Ishikawa (cell line): ENCODE measurements around the gene ATG12.

ENCODE experiments used
- EP300 ChIP-seq: IDR thresholded peaks from 2 replicates; pipeline ENCODE4 v1.6.1; 2012; ENCODE audit warnings: borderline replicate concordance
- NFIC ChIP-seq: IDR thresholded peaks from 2 replicates; pipeline ENCODE4 v1.6.1; 2012
- RAD21 ChIP-seq: IDR thresholded peaks from 2 replicates; pipeline ENCODE4 v1.6.1; 2012; ENCODE audit warnings: low read depth
- TAF1 ChIP-seq: IDR thresholded peaks from 2 replicates; pipeline ENCODE4 v1.6.1; 2012; ENCODE audit warnings: low read depth, mild to moderate bottlenecking
- ZBTB7A ChIP-seq: IDR thresholded peaks from 2 replicates; pipeline ENCODE4 v1.6.1; 2012; ENCODE audit warnings: low read depth
- TF ChIP-seq, protein P1 (sequence below): IDR thresholded peaks from 2 replicates; pipeline ENCODE4 v1.6.1; 2012; ENCODE audit warnings: low read depth, mild to moderate bottlenecking
- TF ChIP-seq, protein P2 (sequence below): IDR thresholded peaks from 2 replicates; pipeline ENCODE4 v1.6.1; 2012

DNA sequence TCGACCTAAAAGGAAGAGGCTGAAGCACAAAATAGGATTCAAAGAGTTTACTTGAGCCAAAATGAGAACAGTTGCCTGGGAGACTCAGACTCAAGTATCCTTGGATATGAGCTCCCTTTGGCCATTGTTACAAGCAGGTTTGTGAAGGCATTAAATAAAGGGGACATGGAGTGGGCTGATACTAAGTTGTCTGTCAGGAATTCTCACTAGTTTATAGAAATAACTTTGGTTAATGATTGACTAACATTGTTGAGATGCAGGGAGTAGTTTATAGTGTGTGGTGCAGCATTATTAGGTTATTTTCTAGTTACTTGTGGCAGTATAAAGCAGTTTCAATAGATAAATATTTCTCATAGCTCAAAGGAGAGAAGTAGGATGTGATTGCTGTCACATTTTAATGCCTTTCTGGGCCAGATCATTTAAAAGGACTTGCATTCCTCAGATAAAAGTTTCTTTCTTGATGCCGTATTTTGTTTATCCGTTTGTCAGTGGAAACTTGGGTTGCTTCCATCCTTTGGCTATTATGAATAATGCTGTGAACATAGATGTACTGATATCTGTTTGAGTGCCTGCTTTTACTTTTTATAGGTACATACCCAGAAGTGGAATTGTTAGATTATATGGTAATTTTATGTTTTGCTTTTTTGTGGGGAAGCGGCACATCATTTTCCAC lies 9.5 kb upstream of the ATG12 start:
- TF ChIP-seq, protein P1, sequence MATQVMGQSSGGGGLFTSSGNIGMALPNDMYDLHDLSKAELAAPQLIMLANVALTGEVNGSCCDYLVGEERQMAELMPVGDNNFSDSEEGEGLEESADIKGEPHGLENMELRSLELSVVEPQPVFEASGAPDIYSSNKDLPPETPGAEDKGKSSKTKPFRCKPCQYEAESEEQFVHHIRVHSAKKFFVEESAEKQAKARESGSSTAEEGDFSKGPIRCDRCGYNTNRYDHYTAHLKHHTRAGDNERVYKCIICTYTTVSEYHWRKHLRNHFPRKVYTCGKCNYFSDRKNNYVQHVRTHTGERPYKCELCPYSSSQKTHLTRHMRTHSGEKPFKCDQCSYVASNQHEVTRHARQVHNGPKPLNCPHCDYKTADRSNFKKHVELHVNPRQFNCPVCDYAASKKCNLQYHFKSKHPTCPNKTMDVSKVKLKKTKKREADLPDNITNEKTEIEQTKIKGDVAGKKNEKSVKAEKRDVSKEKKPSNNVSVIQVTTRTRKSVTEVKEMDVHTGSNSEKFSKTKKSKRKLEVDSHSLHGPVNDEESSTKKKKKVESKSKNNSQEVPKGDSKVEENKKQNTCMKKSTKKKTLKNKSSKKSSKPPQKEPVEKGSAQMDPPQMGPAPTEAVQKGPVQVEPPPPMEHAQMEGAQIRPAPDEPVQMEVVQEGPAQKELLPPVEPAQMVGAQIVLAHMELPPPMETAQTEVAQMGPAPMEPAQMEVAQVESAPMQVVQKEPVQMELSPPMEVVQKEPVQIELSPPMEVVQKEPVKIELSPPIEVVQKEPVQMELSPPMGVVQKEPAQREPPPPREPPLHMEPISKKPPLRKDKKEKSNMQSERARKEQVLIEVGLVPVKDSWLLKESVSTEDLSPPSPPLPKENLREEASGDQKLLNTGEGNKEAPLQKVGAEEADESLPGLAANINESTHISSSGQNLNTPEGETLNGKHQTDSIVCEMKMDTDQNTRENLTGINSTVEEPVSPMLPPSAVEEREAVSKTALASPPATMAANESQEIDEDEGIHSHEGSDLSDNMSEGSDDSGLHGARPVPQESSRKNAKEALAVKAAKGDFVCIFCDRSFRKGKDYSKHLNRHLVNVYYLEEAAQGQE: no peak
- TF ChIP-seq TAF1 (no peak), ZBTB7A (no peak), RAD21 (no peak), EP300 (no peak), NFIC (no peak)
- TF ChIP-seq, protein P2, sequence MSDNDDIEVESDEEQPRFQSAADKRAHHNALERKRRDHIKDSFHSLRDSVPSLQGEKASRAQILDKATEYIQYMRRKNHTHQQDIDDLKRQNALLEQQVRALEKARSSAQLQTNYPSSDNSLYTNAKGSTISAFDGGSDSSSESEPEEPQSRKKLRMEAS: no peak
